Neuronal stem cell (in vitro differentiated cells): Measurements from ENCODE around the gene CDR2L.
A peak's percentile ranks its signal among the peaks of the same experiment; 100 is the strongest.

Source experiments
- DNase-seq: peaks from one replicate; pipeline ENCODE4 v3.0.0-alpha.2; 2013; ENCODE audit warnings: low spot score
- H2AFZ ChIP-seq: one replicate; pipeline ENCODE4 v1.6.1; 2013; ENCODE audit warnings: mild to moderate bottlenecking, low read length, inconsistent platforms
- H2AK5ac ChIP-seq: 2 replicates; pipeline ENCODE4 v1.6.1; 2013; ENCODE audit warnings: low read depth, mild to moderate bottlenecking, inconsistent platforms, low read length, moderate library complexity, mixed read lengths
- H2BK120ac ChIP-seq: 2 replicates; pipeline ENCODE4 v1.6.1; 2013; ENCODE audit warnings: low read depth, mild to moderate bottlenecking, inconsistent platforms, low read length, moderate library complexity, mixed read lengths
- H2BK12ac ChIP-seq: one replicate; pipeline ENCODE4 v1.6.1; 2013; ENCODE audit warnings: low read length, inconsistent platforms
- H2BK15ac ChIP-seq: 2 replicates; pipeline ENCODE4 v1.6.1; 2013; ENCODE audit warnings: mild to moderate bottlenecking, low read length, inconsistent platforms, mixed read lengths
- H2BK5ac ChIP-seq: one replicate; pipeline ENCODE4 v1.6.1; 2013; ENCODE audit warnings: inconsistent platforms, mild to moderate bottlenecking, low read length, moderate library complexity
- H3K14ac ChIP-seq: one replicate; pipeline ENCODE4 v1.6.1; 2013; ENCODE audit warnings: low read length, inconsistent platforms
- H3K18ac ChIP-seq: 2 replicates; pipeline ENCODE4 v1.6.1; 2013; ENCODE audit warnings: low read length, inconsistent platforms
- H3K23ac ChIP-seq: 2 replicates; pipeline ENCODE4 v1.6.1; 2013; ENCODE audit warnings: low read depth, mild to moderate bottlenecking, mixed read lengths, low read length, inconsistent platforms; ENCODE audit not compliant: poor library complexity
- H3K27ac ChIP-seq: replicated peaks from 3 replicates; pipeline ENCODE4 v1.5.1; 2013; ENCODE audit warnings: low read length, inconsistent platforms
- H3K27me3 ChIP-seq, 3 experiments: 2 replicates each; pipeline ENCODE4 v1.6.1; 2013; ENCODE audit warnings: low read length in 3 of 3, mild to moderate bottlenecking in 2 of 3, inconsistent platforms in 1 of 3, low read depth in 1 of 3, mixed read lengths in 1 of 3, moderate library complexity in 1 of 3; ENCODE audit not compliant: control insufficient read depth in 3 of 3, insufficient read depth in 3 of 3
- H3K36me3 ChIP-seq, 2 donors: replicated peaks in 1 of 2; 2 replicates each; pipeline ENCODE4 v1.6.1; 2013; ENCODE audit warnings: low read length in 2 of 2; ENCODE audit not compliant: control insufficient read depth in 2 of 2, insufficient read depth in 2 of 2
- H3K4ac ChIP-seq: 2 replicates; pipeline ENCODE4 v1.6.1; 2013; ENCODE audit warnings: inconsistent platforms, mild to moderate bottlenecking, low read length, moderate library complexity
- H3K4me1 ChIP-seq, 2 donors: 1 replicate in 1 of 2; 2 replicates in 1 of 2; pipeline ENCODE4 v1.6.1; 2013; ENCODE audit warnings: low read length in 2 of 2, low read depth in 1 of 2; ENCODE audit not compliant: control insufficient read depth in 2 of 2, insufficient read depth in 1 of 2
- H3K4me2 ChIP-seq: one replicate; pipeline ENCODE4 v1.6.1; 2013; ENCODE audit warnings: mild to moderate bottlenecking, low read length, inconsistent platforms; ENCODE audit not compliant: insufficient read depth, poor library complexity, severe bottlenecking
- H3K4me3 ChIP-seq, 2 donors: 2 replicates each; pipeline ENCODE4 v1.5.1; 2013; ENCODE audit warnings: low read length in 2 of 2, mild to moderate bottlenecking in 2 of 2, inconsistent platforms in 1 of 2, moderate library complexity in 1 of 2
- H3K79me1 ChIP-seq: one replicate; pipeline ENCODE4 v1.6.1; 2013; ENCODE audit warnings: low read depth, mild to moderate bottlenecking, inconsistent platforms, low read length, moderate library complexity
- H3K9ac ChIP-seq: one replicate; pipeline ENCODE4 v1.6.1; 2013; ENCODE audit warnings: mild to moderate bottlenecking, low read depth, low read length, inconsistent platforms; ENCODE audit not compliant: poor library complexity
- H3K9me3 ChIP-seq, 2 donors: replicated peaks in 1 of 2; 2 replicates each; pipeline versions ENCODE3 to v1.6.1; 2013; ENCODE audit warnings: low read length in 2 of 2, mild to moderate bottlenecking in 2 of 2, inconsistent platforms in 1 of 2, low read depth in 1 of 2, mixed read lengths in 1 of 2, moderate library complexity in 1 of 2; ENCODE audit not compliant: control insufficient read depth in 2 of 2, insufficient read depth in 1 of 2
- H4K8ac ChIP-seq: one replicate; pipeline ENCODE4 v1.6.1; 2013; ENCODE audit warnings: low read depth, mild to moderate bottlenecking, inconsistent platforms, low read length, moderate library complexity
- H4K91ac ChIP-seq: one replicate; pipeline ENCODE4 v1.6.1; 2013; ENCODE audit warnings: low read length, low read depth, mild to moderate bottlenecking, inconsistent platforms; ENCODE audit not compliant: poor library complexity
- WGBS, 2 donors: extraction: QIAGEN DNeasy Blood & Tissue Kit; methylation state at CpG; one replicate each; pipeline ENCODE4 v1.1.7; 2013; ENCODE audit warnings: missing lambda C conversion rate in 2 of 2, mixed read lengths in 1 of 2; ENCODE audit not compliant: insufficient read length in 2 of 2, insufficient replicate concordance in 1 of 2; ENCODE audit errors: extremely low coverage in 2 of 2; 5-methylcytosine and 5-hydroxymethylcytosine counted together

The CDR2L gene

GRCh38 chr17:75006653-75007052 is 19.2 kb downstream of the CDR2L start:
- Histone ChIP-seq H3K4me3 (no peak overlapping the region), H3K9ac (no peak overlapping the region), H3K27me3 (no peaks in the 10 kb centered on the region), H2AFZ (no peak overlapping the region), H3K9me3 (no peaks in the 10 kb centered on the region), H4K91ac (no peak overlapping the region), H3K36me3 (peaks cover 20 to 41% of the 10 kb centered on the region in 2 donors), H2BK12ac (no peak overlapping the region), H2BK120ac (no peak overlapping the region), H3K4me1 (peaks cover 2 to 6% of the 10 kb centered on the region in 2 donors), H2BK5ac (no peak overlapping the region), H2AK5ac (no peak overlapping the region), H3K4me2 (no peak overlapping the region), H4K8ac (no peak overlapping the region), H3K14ac (no peak overlapping the region), H3K23ac (no peak overlapping the region), H3K4ac (no peak overlapping the region), H3K27ac (no peak overlapping the region), H3K18ac (no peak overlapping the region), H3K79me1 (no peaks in the 10 kb centered on the region), H2BK15ac (no peak overlapping the region)
- no CpG with 5 or more reads among the region's 5 CpGs for WGBS, 2 donors
- no peak for DNase-seq

- Histone ChIP-seq H3K27ac (no peak overlapping the region), H4K91ac (no peak overlapping the region), H3K9ac (peak overlapping the region; percentile 12), H3K14ac (no peak overlapping the region), H3K4me3 (no peak overlapping the region), H2BK5ac (no peak overlapping the region), H3K4me2 (no peak overlapping the region), H3K9me3 (no peaks in the 10 kb centered on the region), H2BK120ac (no peak overlapping the region), H3K36me3 (peaks cover 8 to 24% of the 10 kb centered on the region in 2 donors), H2BK15ac (no peak overlapping the region), H2BK12ac (no peak overlapping the region), H3K79me1 (no peaks in the 10 kb centered on the region), H2AK5ac (no peak overlapping the region), H2AFZ (no peak overlapping the region), H3K4ac (no peak overlapping the region), H3K23ac (no peak overlapping the region), H3K4me1 (peaks cover 4 to 7% of the 10 kb centered on the region in 2 donors), H3K27me3 (no peaks in the 10 kb centered on the region), H3K18ac (no peak overlapping the region), H4K8ac (no peak overlapping the region)
- no CpG with 5 or more reads among the region's 6 CpGs for WGBS, 2 donors
- DNase-seq: no peak
These were observed 20.9 kb downstream of the CDR2L start for GRCh38 chr17:75008373-75008772.

GRCh38 chr17:75009139-75009724 is 21.8 kb downstream of the CDR2L start:
- Histone ChIP-seq H3K18ac (no peak overlapping the region), H2BK15ac (no peak overlapping the region), H2AK5ac (no peak overlapping the region), H3K4ac (no peak overlapping the region), H3K36me3 (peaks cover 5 to 16% of the 10 kb centered on the region in 2 donors), H3K4me3 (no peak overlapping the region), H2BK12ac (no peak overlapping the region), H2BK120ac (no peak overlapping the region), H3K4me2 (no peak overlapping the region), H3K27ac (no peak overlapping the region), H3K79me1 (no peaks in the 10 kb centered on the region), H3K9me3 (no peaks in the 10 kb centered on the region), H3K9ac (no peak overlapping the region), H3K27me3 (no peaks in the 10 kb centered on the region), H3K4me1 (peaks cover 7 to 12% of the 10 kb centered on the region in 2 donors), H4K91ac (no peak overlapping the region), H4K8ac (no peak overlapping the region), H2BK5ac (no peak overlapping the region), H3K23ac (no peak overlapping the region), H2AFZ (no peak overlapping the region), H3K14ac (no peak overlapping the region)
- no peak for DNase-seq
- no CpG with 5 or more reads among the region's 2 CpGs for WGBS, 2 donors

- Histone ChIP-seq H3K4me1 (peaks cover 7 to 12% of the 10 kb centered on the region in 2 donors), H4K91ac (no peak overlapping the region), H3K9me3 (no peaks in the 10 kb centered on the region), H3K27ac (no peak overlapping the region), H3K27me3 (no peaks in the 10 kb centered on the region), H3K79me1 (no peaks in the 10 kb centered on the region), H3K4ac (no peak overlapping the region), H3K23ac (no peak overlapping the region), H3K14ac (no peak overlapping the region), H3K36me3 (peaks cover 0 to 9% of the 10 kb centered on the region in 2 donors), H2AK5ac (peak overlapping the region; percentile 19), H2BK12ac (no peak overlapping the region), H2BK15ac (no peak overlapping the region), H2AFZ (no peak overlapping the region), H3K18ac (no peak overlapping the region), H2BK120ac (no peak overlapping the region), H2BK5ac (no peak overlapping the region), H3K4me3 (no peak overlapping the region), H4K8ac (no peak overlapping the region), H3K4me2 (no peak overlapping the region), H3K9ac (no peak overlapping the region)
- no CpG with 5 or more reads among the region's 8 CpGs for WGBS, 2 donors
- DNase-seq: no peak
These were observed 23.4 kb downstream of the CDR2L start for GRCh38 chr17:75010683-75011400.
